Measurements from ENCODE around the gene POU4F1.
A peak's percentile ranks its signal among the peaks of the same experiment; 100 is the strongest.

The POU4F1 gene

DNA sequence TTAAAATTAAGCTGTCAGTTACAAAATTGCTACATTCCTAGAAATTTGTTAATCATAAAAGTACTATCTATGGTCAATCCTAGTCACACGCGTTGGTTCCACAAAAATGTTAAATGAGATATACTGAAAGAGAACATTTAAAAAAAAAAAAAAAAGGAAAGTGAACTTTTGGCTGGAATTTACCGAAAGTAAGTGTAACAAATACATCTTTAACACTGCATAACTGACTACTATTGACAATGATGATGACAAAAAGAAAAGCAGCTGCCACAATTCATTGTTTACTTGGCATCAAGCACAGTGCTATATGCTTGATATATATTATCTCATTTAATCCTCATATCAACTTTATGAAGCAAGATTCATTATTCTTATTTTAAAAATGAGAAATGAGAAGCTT lies 19.8 kb upstream of the POU4F1 start:
- no peaks in the 10 kb centered on the region for H3K9me3 ChIP-seq (ENCODE audit: low read length)
- no peak overlapping the region for H3K27ac ChIP-seq (ENCODE audit: low read depth, low read length)
- no peak overlapping the region for H3K4me3 ChIP-seq (ENCODE audit: low read depth in 1 of 2, low read length in 2 of 2)
- H3K36me3 ChIP-seq (ENCODE audit: insufficient read depth, low read length): peaks cover 8% of the 10 kb centered on the region
- no peak overlapping the region for H3K9ac ChIP-seq (ENCODE audit: low read length)
- H3K27me3 ChIP-seq (ENCODE audit: control insufficient read depth in 1 of 2, insufficient read depth in 2 of 2, low read length in 2 of 2): no peaks in the 10 kb centered on the region
- no peaks in the 10 kb centered on the region for H3K4me1 ChIP-seq (ENCODE audit: insufficient read depth, low read length)

DNA sequence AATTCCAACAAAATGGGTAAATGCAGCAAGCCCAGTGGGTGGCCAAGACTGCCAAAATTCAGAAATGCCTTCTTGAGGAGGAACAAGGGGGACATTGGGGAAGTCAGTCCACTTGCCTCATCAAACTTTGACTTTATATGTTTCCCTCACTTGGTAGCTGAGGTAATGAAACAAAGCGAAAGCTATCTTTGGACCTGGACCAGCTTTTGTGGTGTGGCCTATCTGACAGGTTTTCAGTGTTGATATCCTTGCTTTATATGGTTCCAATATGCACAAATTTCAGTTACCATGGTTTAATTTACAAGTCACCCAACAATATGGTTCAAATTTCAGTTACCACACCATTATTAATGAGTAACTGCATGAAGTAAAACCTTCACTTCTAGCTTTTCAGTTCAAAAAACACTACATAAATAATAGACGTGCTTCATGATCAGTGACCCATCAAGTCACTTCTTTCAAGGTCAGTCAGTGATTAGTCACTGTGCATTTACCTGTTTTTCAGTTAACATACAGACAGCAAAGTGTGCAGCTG lies 17.7 kb upstream of the POU4F1 start:
- peaks cover 12% of the 10 kb centered on the region for H3K36me3 ChIP-seq (ENCODE audit: insufficient read depth, low read length)
- no peaks in the 10 kb centered on the region for H3K4me1 ChIP-seq (ENCODE audit: insufficient read depth, low read length)
- H3K4me3 ChIP-seq (ENCODE audit: low read depth in 1 of 2, low read length in 2 of 2): no peak overlapping the region
- H3K27me3 ChIP-seq (ENCODE audit: control insufficient read depth in 1 of 2, insufficient read depth in 2 of 2, low read length in 2 of 2): no peaks in the 10 kb centered on the region
- no peak overlapping the region for H3K27ac ChIP-seq (ENCODE audit: low read depth, low read length)
- H3K9me3 ChIP-seq (ENCODE audit: low read length): no peaks in the 10 kb centered on the region
- no peak overlapping the region for H3K9ac ChIP-seq (ENCODE audit: low read length)

- no peaks in the 10 kb centered on the region for H3K27me3 ChIP-seq (ENCODE audit: control insufficient read depth in 1 of 2, insufficient read depth in 2 of 2, low read length in 2 of 2)
- H3K4me3 ChIP-seq (ENCODE audit: low read depth in 1 of 2, low read length in 2 of 2): no peak overlapping the region
- no peaks in the 10 kb centered on the region for H3K4me1 ChIP-seq (ENCODE audit: insufficient read depth, low read length)
- H3K9me3 ChIP-seq (ENCODE audit: low read length): no peaks in the 10 kb centered on the region
- H3K9ac ChIP-seq (ENCODE audit: low read length): no peak overlapping the region
- H3K36me3 ChIP-seq (ENCODE audit: insufficient read depth, low read length): peaks cover 7% of the 10 kb centered on the region
- no peak overlapping the region for H3K27ac ChIP-seq (ENCODE audit: low read depth, low read length)
Measured at GRCh38 chr13:78618411-78618810, 15.1 kb upstream of the POU4F1 start.

DNA sequence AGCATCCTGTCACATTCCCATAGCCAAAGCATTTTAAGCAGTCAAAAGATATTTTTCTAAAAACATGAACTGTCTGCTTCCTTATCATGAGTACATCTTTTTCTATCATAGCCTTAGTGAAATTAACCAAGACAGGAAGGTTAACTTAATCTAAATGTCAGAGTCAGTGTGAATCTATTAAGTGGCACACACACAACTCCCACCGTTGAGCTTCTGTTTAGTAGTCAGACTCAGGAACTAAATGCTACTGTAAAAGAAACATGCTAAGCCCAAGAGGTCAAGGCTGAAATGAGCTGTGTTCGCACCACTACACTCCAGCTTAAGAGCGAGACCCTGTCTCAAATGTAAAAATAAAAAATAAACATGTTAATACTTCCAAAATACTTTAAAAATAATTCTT lies 7.7 kb upstream of the POU4F1 start:
- peaks cover under 1% of the 10 kb centered on the region for H3K9me3 ChIP-seq (ENCODE audit: low read length)
- peaks cover 26% of the 10 kb centered on the region for H3K4me1 ChIP-seq (ENCODE audit: insufficient read depth, low read length)
- H3K27me3 ChIP-seq (ENCODE audit: control insufficient read depth in 1 of 2, insufficient read depth in 2 of 2, low read length in 2 of 2): peaks cover 44 to 47% of the 10 kb centered on the region in 2 donors

DNA sequence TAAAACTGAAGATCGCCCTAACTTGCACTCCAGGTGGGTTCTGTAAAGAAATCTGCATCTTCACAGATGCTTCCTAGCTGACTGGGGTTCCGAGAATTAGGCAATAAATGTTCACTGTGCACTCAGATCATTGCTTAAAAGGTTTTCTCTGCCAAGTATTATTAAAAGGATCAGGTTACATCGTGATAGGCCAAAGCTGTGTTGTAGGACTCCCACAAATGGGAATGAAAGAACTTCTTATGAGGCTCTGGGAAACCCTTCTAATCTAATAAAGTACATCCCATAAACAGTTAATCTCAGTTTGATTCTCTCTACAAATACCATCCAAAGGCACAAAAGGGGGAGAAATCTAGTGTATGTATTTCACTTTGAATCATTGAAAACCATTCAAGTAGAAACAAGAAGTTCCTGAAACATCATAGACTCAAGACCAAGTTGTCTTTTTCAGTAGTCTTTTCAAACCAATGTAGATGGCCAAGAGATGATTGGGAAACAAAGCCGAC lies 7.1 kb upstream of the POU4F1 start:
- Histone ChIP-seq H3K27me3 (ENCODE audit: control insufficient read depth in 1 of 2, insufficient read depth in 2 of 2, low read length in 2 of 2) (peaks cover 50 to 53% of the 10 kb centered on the region in 2 donors), H3K4me3 (ENCODE audit: low read depth in 1 of 2, low read length in 2 of 2) (no peak overlapping the region), H3K9ac (ENCODE audit: low read length) (no peak overlapping the region), H3K4me1 (ENCODE audit: insufficient read depth, low read length) (peaks cover 26% of the 10 kb centered on the region), H3K9me3 (ENCODE audit: low read length) (peaks cover 5% of the 10 kb centered on the region), H3K27ac (ENCODE audit: low read depth, low read length) (no peak overlapping the region), H3K36me3 (ENCODE audit: insufficient read depth, low read length) (no peaks in the 10 kb centered on the region)

More for the DNA sequence above, 7.7 kb upstream of the POU4F1 start:
- no peaks in the 10 kb centered on the region for H3K36me3 ChIP-seq (ENCODE audit: insufficient read depth, low read length)
- no peak overlapping the region for H3K4me3 ChIP-seq (ENCODE audit: low read depth in 1 of 2, low read length in 2 of 2)
- H3K9ac ChIP-seq (ENCODE audit: low read length): no peak overlapping the region
- H3K27ac ChIP-seq (ENCODE audit: low read depth, low read length): no peak overlapping the region

- Histone ChIP-seq H3K4me3 (ENCODE audit: low read depth in 1 of 2, low read length in 2 of 2) (peak overlapping the region; percentile 36 to 45), H3K27ac (ENCODE audit: low read depth, low read length) (no peak overlapping the region), H3K4me1 (ENCODE audit: insufficient read depth, low read length) (peaks cover 26% of the 10 kb centered on the region), H3K36me3 (ENCODE audit: insufficient read depth, low read length) (no peaks in the 10 kb centered on the region), H3K9me3 (ENCODE audit: low read length) (peaks cover 5% of the 10 kb centered on the region), H3K9ac (ENCODE audit: low read length) (no peak overlapping the region), H3K27me3 (ENCODE audit: control insufficient read depth in 1 of 2, insufficient read depth in 2 of 2, low read length in 2 of 2) (peaks cover 58 to 61% of the 10 kb centered on the region in 2 donors)
Measured at GRCh38 chr13:78609464-78610205, 6.3 kb upstream of the POU4F1 start.

- Histone ChIP-seq H3K9me3 (ENCODE audit: low read length) (peaks cover 5% of the 10 kb centered on the region), H3K36me3 (ENCODE audit: insufficient read depth, low read length) (no peaks in the 10 kb centered on the region), H3K4me1 (ENCODE audit: insufficient read depth, low read length) (peaks cover 27% of the 10 kb centered on the region), H3K4me3 (ENCODE audit: low read depth in 1 of 2, low read length in 2 of 2) (peak overlapping the region; percentile 36 to 45), H3K27me3 (ENCODE audit: control insufficient read depth in 1 of 2, insufficient read depth in 2 of 2, low read length in 2 of 2) (peaks cover 65 to 69% of the 10 kb centered on the region in 2 donors), H3K9ac (ENCODE audit: low read length) (no peak overlapping the region), H3K27ac (ENCODE audit: low read depth, low read length) (no peak overlapping the region)
Measured at GRCh38 chr13:78608688-78609463, 5.5 kb upstream of the POU4F1 start.

- Histone ChIP-seq H3K27me3 (ENCODE audit: control insufficient read depth in 1 of 2, insufficient read depth in 2 of 2, low read length in 2 of 2) (peaks cover 71 to 75% of the 10 kb centered on the region in 2 donors), H3K4me3 (ENCODE audit: low read depth in 1 of 2, low read length in 2 of 2) (peak overlapping the region in 1 of 2 donors; percentile 45)
Measured at GRCh38 chr13:78608252-78608687, 4.9 kb upstream of the POU4F1 start.

DNA sequence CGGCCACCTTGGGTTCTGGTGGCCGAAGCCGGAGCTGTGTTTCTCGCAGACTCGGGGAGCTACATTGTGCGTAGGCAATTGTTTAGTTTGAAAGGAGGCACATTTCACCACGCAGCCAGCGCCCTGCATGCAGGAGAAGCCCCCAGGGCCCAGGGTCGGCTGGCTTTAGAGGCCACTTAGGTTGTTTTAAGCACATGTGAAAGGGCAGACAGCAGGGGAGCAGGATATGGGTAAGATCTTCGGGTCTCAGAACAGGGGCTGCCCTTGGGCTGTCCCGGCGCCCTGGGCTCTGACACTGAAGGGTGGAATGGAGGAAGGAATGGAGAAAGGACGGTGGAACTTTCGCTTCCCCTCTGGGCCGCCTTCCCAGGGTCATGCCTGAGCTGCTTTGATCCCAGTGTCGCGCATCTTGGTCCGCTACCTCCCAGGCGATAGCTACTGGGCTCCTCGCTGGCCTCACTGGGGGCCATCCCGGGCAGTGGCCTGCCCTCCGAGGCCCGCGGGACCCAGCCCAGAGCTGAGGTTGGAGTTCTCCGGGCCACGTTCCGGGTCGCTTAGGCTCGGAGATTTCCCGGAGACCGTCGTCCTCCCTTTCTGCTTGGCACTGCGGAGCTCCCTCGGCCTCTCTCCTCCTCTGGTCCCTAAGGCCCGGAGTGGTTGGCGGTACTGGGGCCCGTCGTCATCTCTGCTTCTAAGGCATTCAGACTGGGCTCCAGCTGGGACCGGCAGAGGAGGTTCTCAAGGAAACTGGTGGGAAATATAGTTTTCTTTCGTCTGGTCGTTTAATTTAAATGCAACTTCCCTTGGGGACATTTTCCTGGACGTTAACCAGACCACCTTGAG lies 4.3 kb upstream of the POU4F1 start:
- Histone ChIP-seq H3K4me3 (ENCODE audit: low read depth in 1 of 2, low read length in 2 of 2) (peak overlapping the region in 1 of 2 donors; percentile 45), H3K36me3 (ENCODE audit: insufficient read depth, low read length) (no peaks in the 10 kb centered on the region), H3K27me3 (ENCODE audit: control insufficient read depth in 1 of 2, insufficient read depth in 2 of 2, low read length in 2 of 2) (peaks cover 76 to 80% of the 10 kb centered on the region in 2 donors), H3K27ac (ENCODE audit: low read depth, low read length) (no peak overlapping the region), H3K9ac (ENCODE audit: low read length) (no peak overlapping the region), H3K9me3 (ENCODE audit: low read length) (peaks cover 5% of the 10 kb centered on the region), H3K4me1 (ENCODE audit: insufficient read depth, low read length) (peaks cover 32% of the 10 kb centered on the region)

More at GRCh38 chr13:78608252-78608687, 4.9 kb upstream of the POU4F1 start:
- Histone ChIP-seq H3K9me3 (ENCODE audit: low read length) (peaks cover 5% of the 10 kb centered on the region), H3K36me3 (ENCODE audit: insufficient read depth, low read length) (no peaks in the 10 kb centered on the region), H3K9ac (ENCODE audit: low read length) (no peak overlapping the region), H3K4me1 (ENCODE audit: insufficient read depth, low read length) (peaks cover 31% of the 10 kb centered on the region), H3K27ac (ENCODE audit: low read depth, low read length) (no peak overlapping the region)

DNA sequence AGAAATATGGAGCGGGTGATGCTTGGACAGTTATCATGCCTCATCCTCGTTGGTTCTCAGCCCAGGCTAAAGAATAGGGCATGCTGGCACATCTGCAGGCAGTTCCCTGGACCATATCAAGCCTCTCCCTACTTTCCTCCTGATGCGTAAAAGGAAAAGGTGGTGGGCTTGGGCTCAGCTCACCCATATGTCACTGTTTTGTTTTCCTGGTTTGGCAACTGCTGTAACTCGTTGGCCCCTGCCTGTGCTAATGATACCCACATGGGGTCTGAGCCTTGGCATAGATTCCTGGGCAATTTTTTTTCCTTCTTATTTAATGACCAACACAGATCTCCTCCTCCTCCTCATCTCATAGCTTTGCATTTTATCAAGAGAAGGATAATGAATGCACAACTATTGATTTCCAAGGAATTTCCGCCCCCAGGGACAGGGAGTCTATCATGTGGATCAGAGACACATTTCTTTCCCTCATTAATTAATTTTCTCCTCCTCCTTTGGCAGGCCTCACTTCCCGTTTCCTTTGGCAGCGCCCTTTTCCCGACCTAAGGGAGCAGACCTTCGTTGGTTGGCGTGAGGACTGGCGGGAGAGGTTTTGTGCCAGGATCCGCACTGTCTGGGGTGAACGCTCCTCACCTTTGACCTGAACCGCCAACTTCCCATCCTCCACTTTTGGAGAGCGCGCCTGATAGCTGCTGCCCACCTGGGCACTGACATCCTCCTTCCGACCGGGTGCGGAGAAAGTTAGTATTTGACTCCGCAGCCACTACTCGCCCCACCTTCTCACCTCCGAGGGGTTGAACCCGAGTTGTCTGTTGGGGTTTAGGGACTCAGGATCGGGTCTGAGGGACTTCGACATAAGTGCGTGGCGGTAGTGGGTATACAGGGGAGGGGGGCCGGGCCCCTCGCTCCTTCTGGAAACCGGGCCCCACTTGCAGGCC lies 3.4 kb upstream of the POU4F1 start:
- Histone ChIP-seq H3K9ac (ENCODE audit: low read length) (no peak overlapping the region), H3K9me3 (ENCODE audit: low read length) (peaks cover 5% of the 10 kb centered on the region), H3K27ac (ENCODE audit: low read depth, low read length) (no peak overlapping the region), H3K4me1 (ENCODE audit: insufficient read depth, low read length) (peaks cover 36% of the 10 kb centered on the region), H3K36me3 (ENCODE audit: insufficient read depth, low read length) (no peaks in the 10 kb centered on the region), H3K4me3 (ENCODE audit: low read depth in 1 of 2, low read length in 2 of 2) (no peak overlapping the region), H3K27me3 (ENCODE audit: control insufficient read depth in 1 of 2, insufficient read depth in 2 of 2, low read length in 2 of 2) (peaks cover 81 to 85% of the 10 kb centered on the region in 2 donors)
